NB4 (cell line): Measurements from ENCODE around the gene FGF14.

Experiments used
- CTCF ChIP-seq: IDR thresholded peaks from one replicate; pipeline ENCODE4 v1.5.1; 2012; ENCODE audit warnings: low read depth, low read length
- MAX ChIP-seq: IDR thresholded peaks from 2 replicates; pipeline ENCODE4 v1.6.1; 2011; ENCODE audit warnings: low read depth, low read length
- POLR2A ChIP-seq: IDR thresholded peaks from 2 replicates; pipeline ENCODE4 v1.6.1; 2011; ENCODE audit warnings: mild to moderate bottlenecking; ENCODE audit not compliant: insufficient read length; ENCODE audit errors: extremely low read depth

GRCh38 chr13:102291587-102292218 is 110.1 kb downstream of the FGF14 start:
- TF ChIP-seq CTCF: no peak
- no peak for TF ChIP-seq MAX
- TF ChIP-seq POLR2A: no peak
